Islet of Langerhans (tissue), 1 donor: ENCODE data around the gene SPSB1.

ENCODE experiments used
- FAIRE-seq: peaks from one replicate; lab custom pipeline; 2011; peaks lifted over from hg19 to GRCh38; lab: Jason Lieb, UNC

Gene SPSB1

DNA sequence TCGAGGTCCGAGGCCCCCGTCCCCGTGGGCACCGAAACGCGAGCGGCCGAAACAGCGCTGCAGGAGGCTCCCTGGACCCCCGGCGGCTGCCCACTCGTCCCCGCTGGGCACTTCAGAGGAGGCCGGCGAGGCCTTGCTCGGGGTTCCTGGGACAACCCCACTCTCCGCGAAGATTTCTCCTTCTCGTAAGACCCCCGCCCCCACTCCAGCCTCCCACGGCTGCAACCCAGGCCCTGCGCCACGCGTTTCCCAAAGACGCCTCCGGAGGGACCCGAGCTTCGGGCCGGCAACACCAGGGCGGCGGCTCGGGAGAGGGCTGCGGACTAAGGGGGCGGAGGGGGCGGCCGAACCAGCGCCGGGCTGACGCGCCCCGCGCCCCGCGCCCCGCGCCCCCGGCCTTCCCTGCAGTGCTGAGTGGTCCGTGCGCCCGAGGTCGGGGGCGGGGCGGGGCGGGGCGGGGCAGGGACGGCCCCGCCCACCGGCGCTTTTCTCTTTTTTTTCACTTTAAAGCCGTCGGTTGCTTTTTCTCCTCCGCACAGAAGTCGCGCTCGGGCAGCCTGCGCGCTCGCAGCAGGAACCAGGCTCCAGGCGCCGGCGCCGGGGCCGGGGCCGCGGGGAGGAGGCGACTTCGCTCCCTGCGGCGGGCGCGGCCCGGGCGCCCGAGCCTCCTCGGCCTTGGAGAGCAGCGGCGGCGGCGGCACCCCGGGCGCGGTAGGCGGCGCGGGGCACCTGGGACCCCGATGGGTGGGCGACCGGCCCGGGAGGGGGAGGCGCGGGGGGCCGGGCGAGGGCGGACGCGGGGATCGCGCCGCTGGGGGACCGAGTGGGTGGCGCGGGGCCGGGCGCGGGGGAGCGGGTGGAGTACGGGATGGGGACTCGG, at the start of gene SPSB1:
TSS of gene SPSB1 (plus strand) at position 534 of the 880 bp plus-strand sequence. CDS start 62,998 bp downstream, outside the sequence.
- no peak for FAIRE-seq

DNA sequence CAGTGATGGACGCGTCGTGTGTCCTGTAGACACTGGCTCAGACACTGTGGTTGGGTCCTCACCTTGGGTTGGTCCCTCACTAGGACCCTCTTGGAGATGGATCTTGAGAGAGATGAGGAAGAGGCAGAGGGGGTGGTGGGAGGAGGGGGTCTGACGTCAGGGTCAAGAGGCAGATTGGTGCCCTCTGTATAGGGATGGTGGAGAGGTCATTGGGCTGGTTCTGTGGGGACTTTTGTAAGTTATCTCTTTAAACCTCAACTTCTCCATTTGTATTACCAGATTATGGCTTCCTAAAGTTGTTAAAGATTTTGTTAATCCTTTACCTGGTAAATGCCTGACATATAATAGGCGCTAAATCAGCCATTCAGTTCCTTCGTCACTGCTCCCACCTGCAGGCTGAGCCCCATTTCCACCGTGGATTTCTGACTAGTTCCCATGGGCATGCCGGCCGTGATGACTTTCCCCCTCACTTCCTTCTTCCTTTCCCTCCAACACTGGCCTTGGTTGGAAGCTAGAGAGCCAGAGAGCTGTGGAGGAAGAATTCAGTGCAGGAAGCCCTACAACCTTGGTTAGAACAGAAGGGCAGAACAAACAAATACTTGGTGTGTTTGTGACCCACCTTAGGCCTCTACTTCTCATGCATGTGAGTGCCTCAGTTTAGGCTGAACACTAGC, 49.5 kb upstream of the SPSB1 start:
- FAIRE-seq, result no peak

DNA sequence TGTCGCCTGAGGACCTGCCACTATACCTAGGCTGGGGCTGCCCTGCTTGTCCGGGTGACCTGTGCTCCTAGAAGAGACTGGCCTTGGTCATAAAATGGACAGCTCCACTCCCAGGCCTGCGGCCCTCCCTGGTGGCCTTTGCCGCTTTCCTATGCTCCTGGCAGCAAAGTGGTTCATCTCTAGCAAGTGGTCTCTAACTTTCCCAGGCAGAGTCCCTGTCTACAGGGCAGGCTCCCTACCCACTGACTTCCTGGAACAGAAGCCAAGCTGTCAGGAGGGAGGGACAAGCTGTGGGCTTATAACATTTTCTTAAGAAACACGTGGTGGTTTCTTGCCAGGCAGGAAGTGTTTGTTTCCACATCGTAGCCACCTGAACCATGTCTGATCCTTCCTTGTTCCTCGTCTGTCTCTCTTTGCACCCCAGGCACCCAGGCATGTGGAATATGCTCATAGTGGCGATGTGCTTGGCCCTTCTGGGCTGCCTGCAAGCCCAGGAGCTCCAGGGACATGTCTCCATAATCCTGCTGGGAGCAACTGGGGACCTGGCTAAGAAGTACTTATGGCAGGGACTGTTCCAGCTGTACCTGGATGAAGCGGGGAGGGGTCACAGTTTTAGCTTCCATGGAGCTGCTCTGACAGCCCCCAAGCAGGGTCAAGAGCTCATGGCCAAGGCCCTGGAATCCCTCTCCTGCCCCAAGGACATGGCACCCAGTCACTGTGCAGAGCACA, 48.0 kb upstream of the SPSB1 start:
- no peak for FAIRE-seq

DNA sequence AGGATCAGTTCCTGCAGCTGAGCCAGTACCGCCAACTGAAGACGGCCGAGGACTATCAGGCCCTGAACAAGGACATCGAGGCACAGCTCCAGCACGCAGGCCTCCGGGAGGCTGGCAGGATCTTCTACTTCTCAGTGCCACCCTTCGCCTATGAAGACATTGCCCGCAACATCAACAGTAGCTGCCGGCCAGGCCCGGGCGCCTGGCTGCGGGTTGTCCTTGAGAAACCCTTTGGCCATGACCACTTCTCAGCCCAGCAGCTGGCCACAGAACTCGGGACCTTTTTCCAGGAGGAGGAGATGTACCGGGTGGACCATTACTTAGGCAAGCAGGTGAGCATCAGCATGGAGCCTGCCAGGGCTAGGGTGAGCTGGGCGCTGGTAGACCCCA, 47.5 kb upstream of the SPSB1 start:
- FAIRE-seq, result no peak

DNA sequence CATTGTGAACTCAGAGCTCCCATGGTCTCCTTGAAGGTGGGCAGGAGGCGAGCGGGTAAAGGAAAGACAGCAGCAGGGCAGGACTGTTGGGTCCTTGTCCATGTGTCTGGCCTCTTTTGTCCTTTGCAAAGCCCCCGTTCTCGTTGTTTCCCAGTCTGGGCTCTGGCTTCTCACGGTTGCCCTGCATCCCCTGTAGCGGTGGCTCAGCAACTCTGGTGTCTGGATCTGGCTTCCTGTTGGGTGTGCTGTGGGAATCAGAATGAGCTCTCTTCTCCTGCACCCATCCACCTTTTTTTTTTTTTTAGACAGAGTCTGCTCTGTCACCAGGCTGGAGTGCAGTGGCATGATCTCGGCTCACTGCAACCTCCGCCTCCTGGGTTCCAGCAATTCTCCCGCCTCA, 47.0 kb upstream of the SPSB1 start:
- no peak for FAIRE-seq

DNA sequence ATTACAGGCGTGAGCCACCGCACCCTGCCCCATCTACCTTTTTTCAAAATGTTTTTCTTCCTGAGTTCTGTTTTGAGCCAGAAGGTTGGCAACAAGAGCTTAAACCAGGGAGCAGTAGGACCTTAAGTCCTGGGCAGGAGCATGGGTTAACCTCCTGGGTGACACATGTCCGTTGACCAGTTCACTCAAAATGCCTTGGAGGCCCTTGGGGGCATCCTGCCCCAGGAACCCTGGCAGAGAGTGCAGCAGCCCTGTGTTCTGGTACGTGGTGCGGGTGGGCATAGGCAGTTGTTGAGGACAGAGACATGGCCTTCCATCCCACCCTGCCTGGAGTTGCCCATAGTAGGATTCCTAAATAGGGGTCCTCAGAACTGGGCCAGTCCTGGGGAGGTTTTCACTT, 46.5 kb upstream of the SPSB1 start:
- FAIRE-seq, result no peak

DNA sequence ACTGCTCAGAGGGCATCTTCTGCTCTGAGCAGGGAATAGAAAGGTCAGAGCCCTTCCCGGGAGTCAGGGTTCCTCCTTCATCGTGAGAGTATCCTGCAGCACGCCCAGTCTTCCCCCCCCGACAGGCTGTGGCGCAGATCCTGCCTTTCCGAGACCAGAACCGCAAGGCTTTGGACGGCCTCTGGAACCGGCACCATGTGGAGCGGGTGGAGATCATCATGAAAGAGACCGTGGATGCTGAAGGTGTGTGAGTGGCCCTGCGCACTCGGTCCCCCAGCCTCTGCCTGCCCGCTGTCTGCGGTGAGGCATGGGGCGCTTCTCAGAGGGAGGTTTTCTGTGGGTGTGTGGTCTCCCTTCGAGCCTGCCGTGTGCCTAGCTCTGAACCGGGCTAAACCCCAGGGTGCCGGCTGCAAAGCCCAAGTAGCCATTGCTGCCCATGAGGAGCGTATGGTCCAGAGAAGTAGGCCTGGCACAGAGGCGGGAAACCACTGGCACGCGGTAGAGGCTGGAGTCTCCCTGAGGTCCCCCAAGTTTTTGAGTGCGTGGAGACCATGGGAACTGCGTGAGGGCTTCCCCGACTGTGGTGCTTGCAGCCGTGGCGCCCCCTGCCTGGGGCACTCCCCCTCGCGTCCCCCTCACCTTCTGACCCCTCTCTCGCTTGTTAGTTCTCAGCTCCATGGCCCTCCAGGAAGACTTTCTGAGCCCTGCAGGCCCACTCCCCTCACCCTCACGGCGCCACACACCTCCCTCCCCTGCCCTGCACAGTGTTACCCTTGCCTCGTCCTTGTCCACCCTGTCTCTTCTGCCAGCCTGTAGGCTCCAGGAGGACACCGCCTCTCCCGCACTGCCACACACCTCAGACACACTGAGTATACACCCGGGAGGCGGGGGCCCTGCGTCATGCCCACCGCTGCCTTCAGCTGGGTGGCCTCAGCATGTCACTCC, 45.6 kb upstream of the SPSB1 start:
- no peak for FAIRE-seq

DNA sequence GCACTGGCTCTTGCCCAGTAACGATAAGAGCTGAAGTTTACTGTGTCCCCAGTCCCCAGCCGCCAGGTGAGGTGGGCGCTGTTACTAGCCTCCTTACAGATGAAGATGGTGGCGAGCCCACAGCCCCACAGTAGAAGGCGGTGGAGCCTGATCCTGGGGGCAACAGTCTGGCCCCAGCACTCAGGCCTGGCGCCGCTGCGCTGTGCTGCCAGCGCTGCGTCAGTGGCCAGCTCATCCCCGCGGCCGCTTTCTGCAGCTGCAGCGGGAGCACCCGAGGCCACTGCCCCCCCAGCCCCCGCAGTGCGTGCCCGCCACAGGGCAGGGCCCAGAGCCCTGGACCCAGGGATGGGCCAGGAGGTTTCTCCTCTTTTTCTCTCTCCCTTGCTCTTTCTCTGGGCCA, 44.8 kb upstream of the SPSB1 start:
- FAIRE-seq, result no peak

DNA sequence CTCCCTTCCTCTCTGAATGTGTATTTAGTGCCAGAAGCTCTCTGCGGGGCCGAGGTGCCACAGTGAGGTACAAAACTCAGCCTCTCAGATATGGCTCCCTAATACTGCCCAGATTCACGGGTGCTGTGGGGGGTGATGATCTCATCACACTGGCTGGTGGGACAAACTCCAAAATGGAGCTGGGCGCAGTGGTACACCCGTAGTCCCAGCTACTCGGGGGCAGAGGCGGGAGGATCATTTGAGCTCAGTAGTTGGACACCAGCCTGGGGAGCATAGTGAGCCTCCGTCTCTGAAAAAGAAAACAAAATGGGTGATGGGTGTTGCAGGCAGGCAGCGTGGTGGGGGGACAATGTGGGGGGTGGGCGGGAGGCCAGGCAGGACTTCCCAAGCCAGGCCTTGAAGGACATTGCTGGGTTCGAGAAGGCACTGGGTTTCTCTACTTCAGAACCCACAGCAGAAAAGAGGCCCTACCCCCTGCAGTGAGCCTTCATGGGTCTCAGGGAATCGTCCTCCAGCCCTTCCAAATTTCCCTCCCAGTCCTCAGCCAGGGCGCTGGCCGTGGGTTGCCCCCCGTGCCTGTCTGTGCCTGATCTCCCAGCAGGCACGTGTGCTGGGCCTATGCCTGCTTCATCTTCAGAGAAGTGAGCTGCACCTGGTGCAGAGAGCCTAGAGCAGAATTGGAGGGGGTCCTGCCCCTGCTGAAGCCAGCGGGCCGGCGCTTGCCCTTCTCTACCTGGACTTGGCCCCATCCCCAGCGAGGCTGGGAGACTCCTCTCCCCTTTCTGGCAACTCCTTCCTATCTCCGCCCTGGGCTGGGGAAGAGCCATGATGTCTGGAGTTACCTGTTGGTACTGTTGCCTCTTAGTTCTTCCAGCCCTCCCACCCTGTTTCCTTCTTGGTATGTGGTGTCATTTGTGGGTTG, 44.1 kb upstream of the SPSB1 start:
- FAIRE-seq, result no peak

DNA sequence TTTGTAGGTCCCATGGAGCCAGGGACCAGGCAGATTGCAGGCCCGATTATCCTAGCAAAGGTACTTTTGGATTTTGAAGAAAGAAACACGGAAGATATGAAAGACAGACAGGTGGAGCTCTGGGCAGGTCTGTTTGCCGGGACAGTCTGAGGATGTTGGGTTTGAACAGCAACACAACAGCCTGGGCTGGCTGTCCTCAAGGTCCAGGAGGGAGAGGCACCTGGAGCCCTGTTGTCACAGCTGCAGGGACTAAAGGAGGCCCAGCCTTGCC, 43.5 kb upstream of the SPSB1 start:
- FAIRE-seq, result no peak

DNA sequence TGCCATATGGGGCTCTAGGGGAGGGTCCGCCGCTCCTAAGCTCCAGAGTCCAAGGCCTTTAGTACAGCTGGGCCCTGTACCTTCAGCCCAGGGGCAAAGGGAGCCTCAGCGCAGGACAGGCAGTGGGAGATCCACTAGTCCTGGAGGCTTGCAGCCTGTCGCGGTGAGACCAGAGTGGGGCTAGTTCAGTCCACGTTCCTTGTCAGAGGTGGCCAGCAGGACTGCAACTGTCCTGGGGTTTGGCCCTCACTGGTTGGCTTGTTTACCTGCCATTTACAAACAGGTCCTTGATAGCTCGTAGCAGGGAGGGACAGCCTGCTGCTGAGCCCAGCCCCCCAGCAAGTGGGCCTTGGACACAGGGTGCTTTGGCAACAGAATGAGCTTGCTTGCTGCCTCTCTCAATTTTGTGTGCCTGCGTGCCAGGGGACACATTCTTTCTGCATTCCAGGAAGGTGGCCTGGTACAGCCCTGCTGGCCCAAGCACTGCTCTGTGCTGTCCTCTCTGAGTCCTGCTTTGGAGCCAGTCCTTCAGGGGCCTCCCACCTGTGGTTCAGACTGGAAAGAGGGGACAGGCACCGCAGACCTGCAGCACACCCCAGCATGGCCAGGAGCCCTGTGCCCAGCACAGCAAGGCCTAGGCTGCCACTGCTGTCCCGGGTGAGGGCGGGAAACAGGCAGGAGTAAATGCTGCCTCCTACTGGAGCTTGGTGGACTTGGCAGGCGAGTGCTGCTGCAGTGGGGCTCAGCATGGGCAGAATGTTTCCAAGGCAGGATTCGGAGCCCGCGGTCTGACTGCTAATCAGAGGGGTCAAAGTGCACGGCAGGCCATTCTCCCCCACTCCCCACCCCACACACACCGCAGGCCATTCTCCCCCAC, 42.9 kb upstream of the SPSB1 start:
- no peak for FAIRE-seq

DNA sequence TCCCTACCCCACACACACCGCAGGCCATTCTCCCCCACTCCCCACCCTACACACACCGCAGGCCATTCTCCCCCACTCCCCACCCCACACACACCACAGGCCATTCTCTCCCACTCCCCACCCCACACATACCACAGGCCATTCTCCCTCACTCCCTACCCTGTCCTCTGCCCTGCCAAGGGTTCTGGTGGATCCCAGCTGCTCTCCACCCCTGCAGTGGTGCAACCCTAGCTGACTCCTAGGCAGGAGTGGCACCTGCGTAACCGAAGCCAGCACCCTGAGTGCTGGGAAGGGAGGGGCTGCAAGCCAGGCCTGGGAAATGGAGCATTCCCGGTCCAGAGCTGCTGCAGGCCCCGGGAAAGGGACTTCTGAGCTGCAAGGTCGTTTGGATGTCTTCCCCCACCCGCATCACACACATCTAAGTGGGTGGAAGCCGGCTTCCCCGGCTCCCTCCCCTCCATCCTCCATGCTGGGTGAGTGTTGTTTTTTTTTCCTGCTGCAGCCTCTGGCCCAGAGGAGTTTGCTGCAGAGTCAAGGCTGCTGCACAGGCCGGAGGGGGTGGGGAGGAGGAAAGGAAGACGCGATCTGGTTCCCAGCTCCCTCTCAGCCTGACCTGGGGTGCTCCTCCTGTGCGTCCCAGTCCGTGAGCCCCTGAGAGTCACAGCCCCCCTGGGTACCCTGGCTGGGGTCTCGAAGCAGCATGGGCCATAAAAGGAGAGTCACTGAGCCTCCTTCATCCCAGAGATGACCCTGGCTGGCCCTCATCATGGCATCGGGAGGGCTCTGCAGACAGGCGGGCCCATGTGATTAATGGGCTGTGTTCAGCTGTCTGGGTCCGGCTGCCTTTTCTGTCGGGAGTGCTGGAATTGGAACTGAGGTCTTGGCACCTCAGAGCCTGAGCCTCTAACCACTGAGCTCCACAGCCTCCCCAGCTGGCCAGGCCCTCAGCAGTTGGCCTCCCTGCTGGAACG, 42.0 kb upstream of the SPSB1 start:
- FAIRE-seq, result no peak

DNA sequence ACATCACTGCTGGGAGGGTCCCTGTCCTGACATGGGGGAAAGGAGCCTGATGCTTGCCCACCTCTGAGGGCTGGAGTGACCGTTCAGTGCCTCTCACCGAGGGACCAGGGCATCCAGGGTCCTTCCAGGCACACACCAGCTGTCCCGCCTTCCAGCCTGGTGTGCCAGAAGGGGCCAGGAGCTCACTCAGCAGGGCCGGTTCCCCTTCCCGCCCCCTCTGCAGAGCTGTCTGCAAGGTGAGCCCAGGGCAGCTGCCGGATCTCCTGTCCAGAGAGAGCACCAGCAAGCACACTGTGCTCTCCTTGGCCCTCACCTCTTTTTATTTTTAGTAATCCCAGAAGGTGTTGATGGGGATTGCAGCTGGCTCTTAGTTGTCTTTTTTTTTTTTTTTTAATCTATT, 41.2 kb upstream of the SPSB1 start:
- FAIRE-seq, result no peak

DNA sequence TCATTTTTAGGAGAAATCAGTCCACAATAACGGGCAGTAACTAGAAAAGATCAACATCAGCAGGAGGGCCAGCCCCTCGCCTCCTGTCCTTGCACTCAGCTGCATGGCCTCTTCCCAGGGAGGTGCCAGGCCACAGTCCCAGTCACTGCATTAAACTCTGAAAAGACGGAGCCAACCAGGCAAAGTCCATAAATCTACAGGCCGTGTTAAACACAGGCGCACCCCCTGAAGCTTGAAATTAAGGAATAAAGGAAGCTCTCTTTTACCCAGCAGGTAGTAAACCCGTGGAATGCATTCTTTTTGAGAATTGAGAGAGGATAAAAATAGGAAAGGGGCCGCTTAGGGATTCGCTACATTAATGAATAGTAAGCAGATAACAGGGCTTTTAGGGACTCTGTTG, 39.7 kb upstream of the SPSB1 start:
- no peak for FAIRE-seq

DNA sequence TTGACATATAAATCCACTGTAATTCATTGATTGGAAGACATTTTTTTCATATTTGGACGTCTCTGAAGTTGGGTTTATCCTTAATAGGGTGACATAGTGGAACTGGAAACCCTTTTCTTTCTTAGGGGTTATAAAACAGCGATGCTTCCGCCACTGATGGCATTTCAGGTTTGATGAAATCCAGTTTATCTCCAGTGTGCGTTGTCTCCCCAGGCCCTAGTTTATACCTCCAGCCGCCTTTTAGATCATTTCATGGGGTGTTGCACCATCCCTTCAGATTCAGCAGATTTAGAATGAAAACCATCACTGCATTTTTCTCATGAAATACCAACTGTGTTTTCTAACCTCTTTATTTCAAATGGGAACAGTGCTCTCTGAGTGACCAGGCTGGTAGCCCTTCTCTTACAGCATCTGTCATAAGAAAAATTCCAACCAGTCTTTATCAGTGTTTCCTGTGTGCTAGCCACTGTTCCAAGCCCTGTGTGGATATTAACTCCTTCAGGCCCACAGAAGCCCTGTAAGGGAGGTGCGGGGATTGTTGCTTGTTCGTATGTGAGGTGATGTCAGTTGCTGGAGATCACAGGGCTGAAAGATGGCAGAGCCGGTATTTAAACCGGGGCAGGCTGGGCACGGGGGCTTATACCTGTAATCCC, 39.1 kb upstream of the SPSB1 start:
- FAIRE-seq, result no peak

DNA sequence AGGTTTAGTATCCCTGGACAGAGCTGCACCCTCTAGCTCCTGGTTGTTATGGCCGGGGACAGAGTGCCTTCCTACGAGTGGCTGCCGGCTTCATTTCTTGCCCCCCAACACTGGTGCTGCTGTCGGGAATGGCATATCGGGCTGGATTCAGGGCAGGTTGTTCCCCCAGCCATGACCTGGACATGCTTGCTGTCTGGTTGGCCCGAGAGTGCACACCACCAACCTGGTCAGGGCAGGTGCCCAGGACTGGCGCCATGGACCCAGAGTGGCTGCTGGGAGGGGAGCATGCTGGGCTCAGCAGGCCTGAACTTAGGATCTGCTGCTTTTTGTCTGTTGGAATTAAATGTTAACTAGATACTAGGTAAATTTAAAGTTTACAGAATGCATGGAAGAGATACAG, 36.4 kb upstream of the SPSB1 start:
- FAIRE-seq, result no peak

DNA sequence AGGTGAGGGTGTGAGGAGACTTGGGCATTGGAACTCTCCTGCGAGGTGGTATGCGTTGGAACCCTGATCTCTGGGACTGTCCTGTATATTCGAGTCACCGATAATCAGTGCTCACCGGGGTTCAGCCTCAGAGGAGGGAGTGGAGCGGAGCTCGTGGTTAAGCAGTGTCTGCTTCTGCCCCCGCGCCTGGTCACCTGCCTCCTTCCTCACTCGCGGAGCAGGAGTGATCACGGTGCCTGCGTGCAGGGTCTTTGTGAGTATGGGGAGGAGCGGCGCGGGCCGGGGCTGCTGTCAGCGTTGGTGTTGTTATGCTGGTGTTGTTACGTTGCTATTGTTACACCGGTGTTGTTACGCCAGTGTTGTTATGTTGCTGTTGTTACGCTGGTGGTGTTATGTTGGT, 34.8 kb upstream of the SPSB1 start:
- FAIRE-seq, result no peak

DNA sequence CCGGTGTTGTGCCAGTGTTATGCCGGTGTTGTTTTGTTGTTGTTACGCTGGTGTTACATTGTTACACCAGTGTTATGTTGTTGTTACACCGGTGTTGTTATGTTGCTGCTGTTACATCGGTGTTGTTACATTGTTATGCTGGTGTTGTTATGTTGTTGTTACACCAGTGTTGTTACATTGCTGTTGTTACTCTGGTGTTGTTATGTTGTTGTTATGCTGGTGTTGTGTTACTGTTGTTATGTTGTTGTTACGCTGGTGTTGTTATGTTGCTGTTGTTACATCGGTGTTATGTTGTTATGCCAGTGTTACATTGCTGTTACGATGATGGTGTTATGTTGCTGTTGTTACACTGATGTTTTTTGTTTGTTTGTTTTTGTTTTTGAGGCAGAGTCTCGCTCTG, 34.1 kb upstream of the SPSB1 start:
- FAIRE-seq, result no peak
